HG03571 (cell line): Measurements from ENCODE around the gene STAT5A.

Experiments used
- ATAC-seq: cut with Tn5 transposase; IDR thresholded peaks from one replicate; pipeline ENCODE4 v1.9.1; 2021; ENCODE audit not compliant: unreplicated experiment

Gene STAT5A

DNA sequence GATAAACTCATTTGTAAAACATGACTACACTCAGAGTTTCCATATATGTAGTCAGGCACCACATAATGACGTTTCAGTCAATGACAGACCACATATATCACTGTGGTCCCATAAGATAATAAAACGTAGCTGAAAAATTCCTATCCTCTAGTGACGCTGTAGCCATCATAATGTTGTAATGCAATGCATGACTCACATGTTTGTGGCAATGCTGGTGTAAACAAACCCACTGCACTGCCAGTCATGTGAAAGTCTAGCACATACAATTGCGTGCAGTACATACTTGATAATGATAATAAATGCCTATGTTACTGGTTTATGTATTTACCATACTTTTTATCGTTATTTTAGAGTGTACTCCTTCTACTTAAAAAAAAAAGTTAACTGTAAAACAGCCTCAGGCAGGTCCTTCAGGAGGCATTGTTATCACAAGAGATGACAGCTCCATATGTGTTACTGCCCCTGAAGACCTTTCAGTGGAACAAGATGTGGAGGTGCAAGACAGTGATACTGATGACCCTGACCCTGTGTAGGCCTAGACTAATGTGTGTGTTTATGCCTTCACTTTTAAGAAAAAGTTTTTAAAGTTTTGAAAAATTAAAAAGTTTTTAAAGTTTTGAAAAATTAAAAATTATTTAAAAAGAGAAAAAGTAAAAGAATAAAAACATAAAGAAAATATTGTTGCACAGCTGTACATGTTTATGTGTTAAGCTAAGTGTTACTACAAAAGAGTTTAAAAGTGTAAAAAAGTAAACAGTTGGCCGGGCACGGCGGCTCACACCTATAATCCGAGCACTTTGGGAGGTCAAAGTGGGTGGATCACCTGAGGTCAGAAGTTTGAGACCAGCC, 21.2 kb upstream of the STAT5A start:
- no peak for ATAC-seq

DNA sequence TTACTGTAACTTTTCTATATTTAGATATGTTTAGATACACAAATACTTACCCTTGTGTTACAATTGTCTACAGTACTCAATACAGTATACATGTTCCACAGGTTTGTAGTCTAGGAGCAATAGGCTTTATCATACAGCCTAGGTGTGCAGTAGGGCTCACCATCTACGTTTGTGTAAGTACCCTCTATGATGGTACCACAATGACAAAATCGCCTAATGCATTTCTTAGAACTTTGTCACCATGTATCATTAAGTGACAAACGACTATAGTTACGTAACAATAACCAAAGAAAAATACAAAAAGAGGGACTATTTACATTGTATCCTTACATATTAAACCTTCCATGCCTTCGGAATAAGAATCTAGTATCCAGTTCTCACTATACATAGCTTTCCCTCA, 20.1 kb upstream of the STAT5A start:
- no peak for ATAC-seq

- no peak for ATAC-seq
Observed at GRCh38 chr17:42270170-42270535, 18.1 kb upstream of the STAT5A start.

GRCh38 chr17:42270596-42270995, 17.7 kb upstream of the STAT5A start:
- no peak for ATAC-seq

GRCh38 chr17:42271006-42271778, 17.1 kb upstream of the STAT5A start:
- no peak for ATAC-seq

- no peak for ATAC-seq
Observed at GRCh38 chr17:42271779-42272035, 16.6 kb upstream of the STAT5A start.

DNA sequence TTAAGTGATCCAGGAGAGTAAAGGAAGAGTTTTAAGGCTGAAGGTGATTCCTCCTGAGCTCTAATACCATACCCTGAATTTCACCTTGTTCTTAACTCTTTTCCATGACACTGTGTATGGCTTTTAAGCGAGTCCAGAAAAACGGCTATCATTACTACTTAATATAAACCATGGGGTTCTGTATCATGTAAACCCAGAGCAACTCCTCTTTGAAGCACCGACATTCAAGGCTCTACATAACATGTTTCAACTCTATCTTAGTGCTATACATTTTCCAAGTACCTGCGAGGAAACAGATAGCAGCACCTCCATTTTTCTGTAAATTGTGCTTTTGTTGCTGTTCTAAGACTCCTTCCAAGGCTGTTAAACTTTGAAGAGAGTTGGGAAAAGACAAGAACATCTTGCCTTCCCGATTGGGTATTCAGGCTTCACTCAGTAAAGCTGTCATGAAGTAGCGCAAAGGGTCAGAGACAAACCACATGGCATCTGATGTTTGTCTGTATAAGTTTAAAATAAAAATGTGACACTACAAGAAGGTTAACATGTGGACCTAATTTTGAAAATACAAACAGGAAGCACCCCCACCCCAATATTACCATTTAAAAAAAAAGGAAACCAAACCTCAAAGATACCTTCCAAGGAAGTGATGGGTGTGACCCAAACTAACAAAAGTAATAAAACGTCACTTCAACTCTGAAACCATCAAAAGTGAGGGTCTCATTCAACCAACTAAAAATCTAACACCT, 16.0 kb upstream of the STAT5A start:
- ATAC-seq: no peak

DNA sequence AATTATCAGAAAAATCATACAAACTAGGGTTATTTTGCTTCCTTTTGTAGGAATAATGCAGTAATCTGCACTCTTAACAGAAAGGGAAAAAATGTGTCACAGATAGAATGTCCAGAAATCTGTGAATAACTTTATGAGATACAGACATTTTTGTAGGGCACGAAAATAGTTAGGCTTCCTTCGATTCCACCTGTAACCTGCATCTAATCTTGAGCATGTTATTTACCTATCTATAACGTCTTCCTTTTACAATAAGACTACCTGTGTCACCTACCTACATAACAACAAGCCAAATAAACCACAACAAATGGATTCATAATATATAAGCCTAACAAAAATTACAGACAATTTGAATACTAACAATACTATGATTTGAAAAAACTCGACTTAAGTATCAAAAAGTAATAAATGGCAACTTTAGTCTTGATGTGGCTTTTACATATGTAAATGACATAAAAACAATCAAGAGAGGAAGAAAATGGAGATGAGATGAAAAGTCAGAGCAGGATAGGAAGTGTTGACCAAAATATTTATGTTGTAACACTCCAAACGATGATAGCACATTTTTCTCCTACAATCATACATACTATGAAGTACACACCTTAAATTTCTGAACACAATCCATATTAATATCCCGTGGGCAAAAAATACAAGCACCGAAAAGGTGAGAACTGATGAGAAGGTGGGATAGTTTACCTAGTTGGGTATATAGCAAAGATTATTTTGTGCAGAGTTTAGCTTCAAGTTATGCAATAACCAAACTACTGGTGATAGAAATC, 14.6 kb upstream of the STAT5A start:
- no peak for ATAC-seq

DNA sequence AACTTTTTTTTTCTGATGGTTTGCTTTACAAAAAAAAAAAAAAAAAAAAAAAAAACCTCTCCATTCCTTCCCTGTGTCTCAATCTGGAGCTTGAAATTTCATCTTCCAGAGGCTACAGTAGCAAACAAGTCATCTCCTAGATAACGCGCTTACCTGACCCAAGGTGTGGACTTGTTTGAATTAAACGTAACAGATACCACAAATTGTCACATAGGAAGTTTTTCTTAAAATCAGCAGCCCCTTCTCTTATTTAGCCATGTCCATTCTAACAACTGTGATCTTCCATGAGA, 14.1 kb upstream of the STAT5A start:
- no peak for ATAC-seq

- no peak for ATAC-seq
Observed at GRCh38 chr17:42274812-42275526, 13.3 kb upstream of the STAT5A start.

DNA sequence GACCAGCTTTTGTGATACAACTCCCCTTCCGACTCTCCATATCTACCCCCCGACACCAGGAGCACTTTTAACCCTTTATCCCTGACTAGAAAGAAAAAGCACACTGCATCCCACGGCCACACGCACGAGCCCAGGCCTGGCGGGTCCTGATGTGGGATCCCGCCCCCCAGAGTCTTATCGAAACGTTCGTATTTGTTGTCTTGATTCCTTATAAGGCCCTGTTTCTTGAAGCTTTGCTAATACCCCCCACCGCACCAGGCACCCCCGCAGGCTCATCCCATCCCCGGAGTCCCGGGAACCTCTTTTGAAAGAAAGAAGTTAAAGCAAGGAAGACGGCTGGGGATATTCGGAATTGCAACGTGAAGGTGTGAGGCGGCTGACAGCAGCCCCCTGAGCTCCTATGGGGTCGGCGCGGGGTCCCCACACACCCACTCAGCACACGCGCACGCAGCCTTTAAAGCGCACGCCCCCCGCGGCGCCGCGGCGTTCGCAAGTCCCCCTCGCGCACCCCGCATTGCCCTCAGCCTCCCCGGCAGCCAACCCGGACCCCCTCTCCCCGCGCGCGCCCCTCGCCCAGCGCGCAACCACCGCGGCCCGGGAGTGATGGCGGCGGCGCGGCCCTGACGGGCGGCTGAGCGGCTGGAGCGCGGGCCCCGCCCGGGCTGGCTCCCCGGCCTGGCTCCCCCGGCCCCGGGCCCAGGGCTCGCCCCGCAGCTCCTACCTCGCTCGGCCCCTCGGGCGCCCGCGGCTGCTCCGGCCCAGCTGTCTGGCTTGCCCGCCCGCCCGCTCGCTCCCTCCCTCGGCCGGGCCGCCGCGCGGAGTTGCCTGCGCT, 12.6 kb upstream of the STAT5A start:
- peak; percentile 36 for ATAC-seq

DNA sequence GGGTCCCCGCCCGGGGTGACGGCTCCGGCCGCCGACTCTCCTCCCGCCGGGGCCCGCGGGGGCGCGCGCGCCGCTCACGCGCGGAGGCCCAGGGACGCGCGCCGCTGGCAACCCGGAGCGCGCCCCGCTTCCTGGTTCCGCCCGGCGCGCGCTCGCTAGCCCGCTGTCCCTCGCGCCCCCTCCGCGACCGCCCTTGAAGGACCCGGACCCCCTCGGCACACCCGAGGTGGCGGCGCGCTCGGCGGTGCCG, 12.0 kb upstream of the STAT5A start, which contains the start of gene STAT5B:
Gene STAT5B, minus strand, starts transcription at position 33 of the 250 bp plus-strand sequence. CDS start 44,264 bp downstream, outside the sequence.
- ATAC-seq: peak; percentile 43

- peak; percentile 16 for ATAC-seq
Observed at GRCh38 chr17:42276609-42277341, 11.5 kb upstream of the STAT5A start.

GRCh38 chr17:42277342-42277712, 11.0 kb upstream of the STAT5A start:
- no peak for ATAC-seq

DNA sequence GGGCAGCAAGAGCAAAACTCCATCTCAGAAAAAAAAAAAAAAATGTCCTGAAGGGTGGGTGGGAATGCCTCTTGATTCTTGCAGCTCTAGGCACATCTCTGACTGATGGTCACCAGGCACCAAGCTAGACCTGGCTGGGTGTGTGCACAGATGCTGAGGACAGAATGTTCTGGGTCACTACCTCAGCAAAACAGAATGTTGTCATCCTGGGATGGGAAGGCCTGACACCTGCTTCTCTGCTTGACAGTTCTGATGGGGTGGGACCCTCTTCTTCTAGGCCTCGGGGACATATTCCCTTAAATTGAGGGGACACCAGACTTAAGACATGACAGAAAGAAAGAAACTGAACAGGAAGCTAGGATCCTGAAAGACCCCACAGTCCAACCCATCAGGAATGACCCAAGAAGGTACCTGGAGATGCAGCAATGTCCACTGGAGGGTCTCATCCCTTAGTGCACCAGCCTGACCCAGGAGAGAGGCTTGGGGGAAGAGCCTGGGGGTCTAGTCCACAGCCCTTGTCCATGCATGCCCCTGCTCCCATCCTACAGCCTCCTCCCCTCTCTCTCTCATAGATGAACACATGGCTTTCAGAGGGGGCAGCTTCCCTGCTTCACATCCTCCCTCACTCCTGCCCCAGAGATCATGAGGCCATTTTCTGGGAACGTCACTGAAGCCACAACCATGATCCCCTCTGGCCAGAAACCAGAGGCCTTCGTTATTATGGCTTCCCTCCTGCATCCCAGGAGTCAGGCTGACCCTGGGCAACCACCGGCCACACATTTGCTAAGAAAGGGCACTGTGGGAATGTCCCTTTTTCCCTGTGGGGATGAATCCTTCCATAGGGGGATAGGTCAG, 8.3 kb upstream of the STAT5A start:
- ATAC-seq: no peak

DNA sequence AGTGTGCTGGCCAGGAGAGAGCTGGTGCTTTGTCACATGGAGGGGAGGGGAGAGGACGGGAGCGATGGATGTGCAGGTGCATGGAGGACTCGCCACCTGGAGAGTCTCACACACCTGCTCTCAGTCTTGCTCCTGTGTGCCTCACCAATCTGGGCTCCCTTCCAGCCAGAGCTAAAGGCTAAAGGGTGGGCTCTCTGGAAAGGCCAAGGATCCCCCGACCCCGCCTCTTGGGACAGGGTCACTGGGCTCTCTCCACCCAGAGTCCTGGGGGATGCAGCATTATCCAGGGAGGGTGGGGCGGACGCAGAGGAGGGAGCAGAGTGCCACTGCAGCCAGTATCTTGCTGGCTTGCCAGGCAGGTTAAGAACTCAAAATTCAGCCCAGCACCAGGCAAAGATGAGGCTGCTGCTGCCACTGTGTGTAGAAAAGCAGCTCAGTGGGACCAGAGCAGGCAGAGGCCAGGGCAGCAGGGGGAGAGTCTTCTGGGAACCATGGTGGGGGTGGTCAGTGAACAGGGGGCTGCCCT, 6.7 kb upstream of the STAT5A start:
- ATAC-seq: no peak

GRCh38 chr17:42282478-42283080, 5.7 kb upstream of the STAT5A start:
- ATAC-seq: no peak
